IMR-90 (cell line): Measurements from ENCODE around the gene USP10.

Experiments used
- CEBPB ChIP-seq: IDR thresholded peaks from 2 replicates; pipeline ENCODE4 v1.6.1; 2012; ENCODE audit warnings: low read depth, low read length, improper control_type of control experiment
- CTCF ChIP-seq: conservative IDR thresholded peaks from 2 replicates; pipeline ENCODE4 v1.5.1; 2012; ENCODE audit warnings: mild to moderate bottlenecking, low read depth, low read length, improper control_type of control experiment
- SMC3 ChIP-seq: fragments of 150-350 bp; IDR thresholded peaks from 2 replicates; pipeline ENCODE4 v1.6.1; 2016; ENCODE audit warnings: low read depth, mild to moderate bottlenecking, antibody characterized with exemption, low read length, moderate library complexity

DNA sequence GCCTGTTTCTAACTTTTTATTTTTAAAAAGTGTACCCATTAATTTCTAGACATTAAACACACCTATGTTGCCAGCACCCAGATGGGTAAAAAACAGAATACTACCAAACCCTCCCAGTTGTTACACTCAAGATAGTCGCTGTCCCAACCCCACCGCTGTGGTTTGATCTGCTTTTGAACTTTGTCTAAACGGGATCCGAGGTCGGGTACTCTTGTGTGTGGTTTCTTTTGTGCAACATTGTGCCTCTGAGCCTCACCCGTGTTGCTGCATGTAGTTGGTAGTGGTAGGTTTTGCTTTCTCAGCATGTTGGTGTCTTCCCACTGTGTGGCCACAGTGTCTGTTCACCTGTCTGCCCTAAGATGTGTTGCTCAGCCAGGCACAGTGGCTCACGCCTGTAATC, 47.2 kb upstream of the USP10 start:
- TF ChIP-seq CTCF (no peak), SMC3 (no peak), CEBPB (no peak)
